CD4-positive, alpha-beta T cell treated with Interleukin-1 beta for 1 hour (primary cell): ENCODE measurements around the gene PPP1R12C.
"Not testable (repeated sequence)": the region's sequence is repeated elsewhere in the genome, so short reads cannot be mapped to it uniquely, and the experiment has no call there.

Source experiments
- DNase-seq, 2 donors: peaks; one replicate each; pipeline ENCODE4 v3.0.0-alpha.2; 2020 to 2022

The PPP1R12C gene

DNA sequence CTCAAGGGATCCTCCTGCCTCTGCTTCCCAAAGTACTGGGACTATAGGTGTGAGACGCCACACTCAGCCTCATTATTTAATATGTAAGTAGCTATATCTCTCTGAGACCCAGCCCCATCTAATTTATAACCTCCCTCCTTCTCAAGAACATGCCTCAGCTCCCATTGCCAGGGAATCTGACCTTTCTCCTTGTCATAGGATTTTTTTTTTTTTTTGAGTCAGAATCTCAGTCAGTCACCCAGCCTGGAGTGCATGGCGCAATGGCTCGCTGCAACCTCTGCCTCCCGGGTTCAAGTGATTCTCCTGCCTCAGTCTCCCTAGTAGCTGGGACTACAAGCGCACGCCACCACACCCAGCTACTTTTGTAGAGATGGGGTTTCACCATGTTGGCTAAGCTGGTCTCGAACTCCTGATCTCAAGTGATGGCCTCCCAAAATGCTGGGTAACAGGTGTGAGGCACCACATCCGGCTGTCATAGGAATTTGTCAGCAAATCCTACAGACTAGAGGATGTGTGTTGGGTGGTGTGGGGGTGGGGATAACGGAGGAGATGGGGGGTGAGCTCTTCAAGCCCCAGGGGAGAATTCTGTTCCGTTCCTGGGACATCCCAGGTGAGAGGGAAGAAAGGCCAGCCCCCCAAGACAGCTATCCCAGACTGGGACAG, 46.8 kb downstream of the PPP1R12C start:
- no peak for DNase-seq

DNA sequence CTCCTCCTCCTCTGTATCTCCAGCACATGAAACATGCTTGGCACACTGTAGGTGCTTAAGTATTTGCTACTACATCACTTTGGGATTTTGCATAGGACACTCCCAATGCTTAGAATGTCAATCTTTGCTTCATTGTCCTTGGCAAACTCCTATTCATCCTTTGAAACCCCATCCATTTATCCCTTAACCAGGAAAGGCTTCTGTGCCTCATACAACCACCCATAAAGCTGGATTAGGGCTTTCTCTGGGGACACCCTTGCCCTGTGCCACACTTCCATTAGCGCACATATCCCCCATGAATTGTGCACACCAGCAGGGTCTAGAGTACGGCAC, 47.6 kb downstream of the PPP1R12C start:
- DNase-seq: no peak

DNA sequence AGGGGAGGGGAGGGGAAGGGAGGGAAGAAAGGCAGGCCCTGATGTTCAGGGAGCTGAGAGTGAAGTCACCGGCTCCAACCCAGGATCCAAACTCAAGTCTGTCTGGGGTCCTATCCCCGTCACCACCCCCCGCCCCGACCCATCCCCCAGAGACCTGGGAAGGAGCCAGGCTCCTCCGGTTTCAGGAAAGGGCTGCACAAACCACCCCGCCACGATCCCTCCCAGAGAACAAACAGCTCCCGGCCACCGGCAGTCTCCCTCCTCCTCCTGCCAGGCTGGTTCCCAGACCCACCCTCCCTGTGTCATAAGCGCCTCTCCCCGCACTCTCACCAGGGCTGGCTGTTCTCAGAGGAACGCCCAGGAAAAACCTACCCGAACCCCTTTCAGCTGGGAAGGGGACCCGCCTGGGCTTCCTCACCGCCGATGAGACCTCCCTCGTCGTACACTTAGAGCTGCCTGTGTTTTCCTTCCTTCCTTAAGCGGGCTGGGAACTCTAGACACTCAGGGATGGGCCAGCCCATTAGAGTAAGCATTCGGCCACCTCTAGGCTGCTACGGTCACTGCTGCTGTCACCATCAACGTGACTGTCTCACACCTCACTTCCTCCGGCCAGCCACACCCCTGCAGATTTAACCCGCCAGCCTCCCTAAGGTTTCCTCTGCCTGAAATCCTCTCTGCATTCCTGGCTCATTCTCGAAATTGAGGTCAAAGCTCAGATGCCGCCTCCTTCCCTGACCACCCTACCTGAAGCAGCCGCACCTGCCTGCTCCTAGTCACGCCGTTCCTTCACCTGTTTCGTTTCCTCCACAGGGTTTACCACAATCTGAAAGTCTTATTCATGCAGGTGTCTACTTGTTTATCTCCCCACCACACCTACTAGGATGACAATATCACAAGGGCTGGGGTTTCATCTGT, 48.2 kb downstream of the PPP1R12C start:
- DNase-seq: peak in 1 of 2 donors; percentile 15

GRCh38 chr19:55067869-55068268, 49.6 kb downstream of the PPP1R12C start:
- DNase-seq: no peak

DNA sequence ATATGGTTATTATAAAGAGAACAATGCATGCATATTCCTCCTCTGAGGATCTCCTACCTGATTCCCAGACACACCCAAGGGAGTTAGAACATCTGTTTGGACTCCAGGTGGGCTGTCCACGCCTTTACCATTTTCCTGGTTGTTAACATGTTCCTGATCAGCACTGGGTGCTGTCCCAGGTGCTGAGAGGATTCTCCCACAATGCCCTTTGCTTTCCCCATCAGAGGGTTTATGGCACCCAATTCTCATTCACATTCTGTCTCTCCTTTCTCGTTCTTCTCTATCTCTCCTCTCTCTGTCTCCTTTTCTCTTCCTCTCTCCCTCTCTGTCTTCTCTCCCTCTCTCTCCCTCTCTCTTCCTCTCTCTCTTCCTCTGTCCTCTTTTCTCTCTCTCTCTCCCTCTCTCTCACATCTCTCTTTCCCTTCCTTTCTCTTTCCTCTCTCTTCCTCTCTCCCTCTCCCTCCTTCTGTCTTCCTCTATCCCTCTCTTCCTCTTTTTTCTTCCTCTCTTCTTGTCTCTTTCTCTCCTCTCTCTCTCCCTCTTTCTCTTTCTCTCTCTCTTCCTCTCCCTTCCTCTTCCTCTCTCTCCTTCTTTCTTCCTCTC, 51.2 kb downstream of the PPP1R12C start:
- no peak for DNase-seq

GRCh38 chr19:55065516-55065915, 51.9 kb downstream of the PPP1R12C start:
- not testable (repeated sequence) for DNase-seq

GRCh38 chr19:55063492-55063843, 54.0 kb downstream of the PPP1R12C start:
- DNase-seq: no peak

DNA sequence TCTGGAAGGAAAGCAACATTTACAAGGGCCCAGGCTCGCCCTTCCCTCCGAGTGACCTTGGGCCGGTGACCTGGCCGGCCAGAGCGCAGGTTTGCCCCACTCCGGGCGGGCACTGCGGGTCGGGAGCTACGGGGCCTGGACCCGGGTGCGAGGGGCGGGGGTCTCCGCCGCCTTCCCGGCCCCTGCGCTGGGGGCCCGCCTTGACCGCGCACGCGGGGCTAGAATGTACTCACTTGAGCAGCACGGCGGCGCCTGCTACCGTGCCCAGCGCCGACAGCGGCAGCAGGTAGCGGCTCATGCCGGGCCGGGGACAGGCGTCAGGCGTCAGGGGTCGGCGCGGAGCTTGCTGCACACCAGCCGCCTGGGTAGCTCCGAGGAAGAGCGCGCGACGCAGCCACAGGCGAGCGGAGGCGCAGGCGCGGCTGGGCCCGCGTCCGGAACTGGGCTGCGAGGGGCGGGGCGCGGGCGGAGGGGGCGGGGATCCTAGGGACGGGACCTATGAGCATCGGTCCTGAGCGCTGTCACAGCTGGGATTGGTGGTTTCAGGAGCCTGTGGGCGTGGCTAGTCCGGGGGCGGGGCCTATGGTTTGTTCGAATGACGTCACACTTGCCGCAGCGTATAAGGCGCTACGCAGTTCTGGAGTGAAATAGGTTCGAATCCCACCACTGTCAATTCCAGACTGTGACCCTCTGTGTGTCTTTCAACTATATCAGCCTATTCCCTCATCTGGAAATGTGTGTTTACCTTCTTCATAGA, 54.5 kb downstream of the PPP1R12C start, which contains the start of gene RDH13:
Gene RDH13 (minus strand): TSS at position 414 of the 757 bp plus-strand sequence. CDS start 116 bp downstream, at position 298.
- peak; percentile 98 for DNase-seq

GRCh38 chr19:55060287-55060686, 57.1 kb downstream of the PPP1R12C start:
- DNase-seq: not testable (repeated sequence)

DNA sequence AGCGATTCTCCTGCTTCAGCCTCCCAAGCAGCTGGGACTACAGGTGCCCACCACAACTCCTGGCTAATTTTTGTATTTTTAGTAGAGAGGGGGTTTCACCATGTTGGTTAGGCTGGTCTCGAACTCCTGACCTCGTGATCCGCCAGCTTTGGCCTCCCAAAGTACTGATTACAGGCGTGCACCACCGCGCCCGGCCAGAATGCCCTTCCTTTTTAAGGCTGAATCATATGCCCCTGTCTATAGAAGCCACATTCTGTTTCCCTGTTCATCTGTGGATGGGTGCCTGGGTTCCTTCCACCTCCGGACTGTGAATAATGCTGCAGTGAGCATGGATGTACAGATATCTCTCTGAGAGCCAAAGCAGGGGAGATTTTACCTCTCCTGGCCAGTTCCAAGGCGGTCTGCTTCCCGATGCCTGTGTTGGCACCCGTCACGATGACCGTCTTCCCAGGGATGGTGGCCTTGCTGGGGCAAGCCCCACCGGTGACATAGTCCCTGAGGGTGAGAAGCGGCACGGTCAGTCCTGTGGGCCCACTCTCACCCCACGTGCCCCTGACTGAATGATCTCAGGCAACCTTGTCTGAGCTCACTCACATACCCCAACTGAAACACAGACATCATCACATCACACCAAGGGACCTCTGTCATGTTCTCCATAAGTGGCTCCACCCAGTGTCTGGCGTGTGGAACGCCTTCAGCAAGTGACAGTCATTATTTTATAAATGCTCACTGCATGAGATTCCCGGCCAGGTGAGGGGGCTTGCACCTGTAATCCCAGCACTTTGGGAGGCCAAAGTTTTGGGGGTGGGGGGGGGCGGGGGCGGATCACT, 58.4 kb downstream of the PPP1R12C start:
- DNase-seq: no peak

GRCh38 chr19:55056827-55057226, 60.6 kb downstream of the PPP1R12C start:
- no peak for DNase-seq

- DNase-seq: no peak
These were observed 63.7 kb downstream of the PPP1R12C start for GRCh38 chr19:55053735-55054134.

DNA sequence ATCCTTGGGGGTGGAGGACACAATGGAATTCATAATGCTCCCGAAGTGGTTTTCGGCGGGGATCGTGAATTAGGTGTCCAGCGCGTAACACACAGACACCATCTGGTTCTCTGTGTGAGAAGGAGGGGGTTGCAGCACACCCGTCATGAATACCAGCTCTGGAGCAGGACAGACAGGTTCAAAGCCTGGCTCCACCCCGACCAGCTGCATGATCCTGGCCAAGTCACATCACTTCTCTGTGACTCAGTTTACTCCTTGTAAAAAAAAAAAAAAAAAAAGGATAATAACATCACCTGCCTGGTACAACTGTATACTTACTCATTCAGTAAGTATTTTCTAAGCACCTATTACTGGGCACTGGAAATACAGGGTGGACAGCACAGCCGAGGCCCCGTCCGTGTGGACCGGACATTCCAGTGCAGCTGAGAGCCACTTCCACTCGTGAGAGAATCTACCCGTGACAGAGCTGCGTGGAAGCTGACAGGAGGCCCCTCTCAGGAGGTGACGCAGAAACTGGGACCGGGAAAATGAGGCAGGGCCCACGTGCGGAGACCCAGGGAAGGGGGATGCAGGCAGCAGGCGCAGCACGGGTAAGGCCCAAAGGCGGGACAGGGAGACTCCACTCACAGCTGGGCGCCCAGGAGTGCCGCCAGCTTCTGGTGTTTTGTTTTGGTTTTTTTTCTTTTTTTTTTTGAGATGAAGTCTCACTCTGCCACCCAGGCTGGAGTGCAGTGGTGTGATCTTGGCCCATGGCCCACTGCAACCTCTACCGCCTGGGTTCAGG, 66.5 kb downstream of the PPP1R12C start:
- DNase-seq: no peak

DNA sequence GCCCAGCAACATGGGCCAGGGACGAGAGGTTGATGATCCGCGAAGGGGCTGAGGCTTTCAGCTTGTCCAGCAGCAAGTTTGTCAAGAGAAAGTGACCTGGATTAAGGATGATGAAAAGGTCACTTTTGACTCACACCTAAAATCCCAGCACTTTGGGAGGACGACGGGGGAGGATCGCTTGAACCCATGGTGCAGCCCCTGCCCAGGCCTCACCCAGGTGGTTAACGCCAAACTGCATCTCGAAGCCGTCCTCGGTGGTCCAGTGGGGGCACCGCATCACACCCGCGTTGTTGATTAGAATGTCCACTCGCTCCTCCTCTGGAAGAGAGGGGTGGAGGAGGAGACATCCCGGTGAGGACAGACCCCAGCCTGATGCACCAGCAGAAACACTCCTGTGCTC, 69.0 kb downstream of the PPP1R12C start:
- DNase-seq: no peak

DNA sequence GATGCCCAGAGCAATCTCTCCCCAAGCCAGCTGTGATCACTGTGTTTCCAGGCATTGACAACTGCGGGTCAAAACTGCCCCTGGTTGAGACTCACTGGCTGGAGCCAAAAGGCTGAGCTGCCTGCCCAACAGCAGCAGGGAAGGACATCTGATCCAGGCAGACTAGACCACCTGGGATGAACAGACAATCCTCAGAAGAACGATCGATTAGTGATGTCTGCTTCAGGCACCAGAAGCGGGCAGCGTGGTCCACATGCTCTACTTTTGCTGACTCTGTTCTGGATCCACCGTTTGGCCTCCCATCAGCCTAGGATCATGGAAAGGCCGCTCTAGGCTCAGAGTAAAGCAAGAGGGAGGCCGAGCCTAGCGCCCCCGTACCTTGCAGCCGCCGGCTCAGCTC, 69.5 kb downstream of the PPP1R12C start:
- no peak for DNase-seq

- no peak for DNase-seq
These were observed 70.3 kb downstream of the PPP1R12C start for GRCh38 chr19:55046975-55047622.

DNA sequence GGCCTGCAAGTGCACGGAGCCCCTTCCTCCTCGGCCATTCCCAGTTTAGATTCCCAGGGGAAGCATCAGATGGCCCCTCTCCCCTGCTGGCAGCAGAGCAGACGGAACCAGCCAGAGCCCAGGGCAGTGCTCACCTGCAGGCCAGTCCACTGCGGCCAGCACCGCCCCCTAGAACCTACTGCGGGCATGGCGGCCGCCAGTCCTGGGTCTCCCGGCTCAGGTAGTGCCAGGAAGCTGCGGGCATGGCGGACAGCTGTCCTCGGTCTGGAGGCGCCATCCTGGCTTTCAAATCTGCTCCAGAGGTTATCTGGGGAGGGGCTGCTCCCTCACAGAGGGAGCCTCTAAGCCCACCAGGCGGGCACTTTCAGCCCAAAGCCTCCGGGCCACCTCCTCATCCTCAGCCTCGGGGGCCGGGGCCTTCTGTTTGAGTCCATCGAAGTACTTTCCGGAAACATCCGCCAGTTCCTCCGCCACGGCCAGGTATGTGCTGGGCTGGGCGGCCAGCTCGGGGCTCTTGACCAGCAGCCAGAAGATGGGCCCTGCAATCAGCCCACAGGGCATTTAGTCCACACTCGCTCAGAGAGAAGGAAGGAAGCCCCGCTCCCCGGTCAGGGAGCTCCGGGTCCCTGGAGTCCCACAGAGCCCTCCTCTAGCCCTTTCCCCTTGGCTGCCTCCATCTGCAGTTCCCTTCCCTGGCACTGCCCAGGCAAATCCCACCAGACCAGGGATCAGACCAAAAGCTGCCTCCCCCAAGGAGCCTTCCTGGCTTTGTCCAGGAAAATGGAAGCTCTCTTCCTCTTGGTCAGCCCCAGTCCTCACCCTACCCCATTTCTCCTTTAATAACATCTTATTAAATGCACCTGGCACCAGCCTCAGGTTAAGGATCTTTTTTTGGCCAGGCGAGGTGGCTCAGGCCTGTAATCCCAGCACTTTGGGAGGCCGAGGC, 72.4 kb downstream of the PPP1R12C start:
- DNase-seq: no peak

GRCh38 chr19:55044286-55044685, 73.2 kb downstream of the PPP1R12C start:
- no peak for DNase-seq

DNA sequence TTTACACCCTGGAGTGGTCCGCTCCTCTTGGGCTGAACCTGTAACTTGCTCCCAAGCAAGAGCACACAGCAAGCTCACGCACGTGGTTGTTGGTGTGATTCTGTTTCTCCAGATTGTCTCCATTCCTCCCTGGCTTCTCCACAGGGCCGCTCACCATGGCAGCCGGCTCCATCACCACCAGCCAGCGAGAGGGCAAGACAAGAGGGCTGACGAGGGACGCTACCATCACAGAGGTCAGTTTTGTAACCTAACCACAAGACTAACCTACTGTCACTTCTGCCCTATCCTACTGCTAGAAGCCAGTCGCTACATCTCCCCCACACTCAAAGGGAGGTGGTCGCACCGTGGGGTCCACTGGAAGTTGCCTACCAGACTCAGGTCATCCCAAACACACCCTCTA, 74.7 kb downstream of the PPP1R12C start:
- no peak for DNase-seq

DNA sequence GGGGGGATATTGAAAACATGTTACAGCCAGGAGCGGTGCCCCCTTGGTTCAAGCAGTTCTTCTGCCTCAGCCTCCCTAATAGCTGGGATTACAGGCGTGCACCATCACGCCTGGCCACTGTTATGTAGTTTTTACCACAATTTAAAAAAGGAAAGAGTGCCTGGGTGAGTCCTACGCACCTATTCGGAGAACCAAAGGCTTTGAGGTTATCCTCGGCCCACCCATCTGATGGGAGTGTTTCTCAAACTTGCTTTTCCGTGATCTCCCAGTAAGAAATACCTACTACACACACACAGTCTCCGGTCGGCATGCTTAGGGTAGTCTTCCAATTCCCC, 75.1 kb downstream of the PPP1R12C start:
- DNase-seq: no peak
